ENCODE data around the gene TEDC1.

TEDC1 gene

GRCh38 chr14:105495101-105495989, 4.3 kb downstream of the TEDC1 start:
- DNase-seq (ENCODE audit: low read depth in 4 of 4, low spot score in 1 of 4), result no peak

DNA sequence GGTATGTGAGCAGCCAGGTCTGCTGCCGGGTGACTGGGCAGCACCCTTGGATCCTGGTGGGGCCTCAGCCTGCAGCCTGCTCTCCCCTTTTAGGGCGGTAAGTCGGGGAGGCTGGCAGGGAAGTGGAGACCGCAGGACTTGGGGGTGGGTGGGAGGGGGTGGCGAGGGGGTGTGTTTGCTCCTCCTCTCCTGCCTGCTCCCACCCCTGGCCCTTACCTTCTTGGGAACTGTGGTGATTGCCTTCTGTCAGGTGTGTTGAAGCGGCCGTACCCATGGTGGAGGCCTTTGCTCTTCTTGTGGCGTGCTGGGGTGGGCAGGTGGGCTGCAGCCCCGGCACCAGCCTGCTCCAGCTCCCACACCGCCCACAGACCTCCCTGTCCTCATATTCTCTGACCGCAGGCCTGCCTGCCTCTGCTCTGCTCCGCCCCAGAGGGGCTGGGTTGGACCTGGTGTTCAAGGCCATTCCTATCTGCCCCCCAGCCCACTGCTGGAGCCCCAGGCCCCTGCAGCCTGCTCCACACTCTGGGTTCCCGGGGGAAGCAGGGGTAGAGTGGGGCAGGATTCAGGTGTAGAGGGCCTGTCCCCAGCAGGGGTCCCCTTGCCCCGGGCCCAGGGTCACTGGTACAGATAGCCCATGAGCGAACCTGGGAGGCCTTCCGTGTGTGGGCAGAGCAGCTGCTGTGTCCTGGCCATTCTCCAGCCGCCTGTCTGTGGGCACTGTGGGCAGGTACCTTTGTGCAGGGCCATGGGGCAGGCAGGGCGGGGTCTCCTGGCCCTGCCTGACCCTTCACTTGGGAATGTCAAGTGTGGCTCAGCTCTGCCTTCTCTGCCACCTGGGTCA, 5.2 kb downstream of the TEDC1 start:
- DNase-seq (ENCODE audit: low read depth in 4 of 4, low spot score in 1 of 4), result no peak

GRCh38 chr14:105496831-105497591, 6.0 kb downstream of the TEDC1 start:
- no peak for DNase-seq (ENCODE audit: low read depth in 4 of 4, low spot score in 1 of 4)

DNA sequence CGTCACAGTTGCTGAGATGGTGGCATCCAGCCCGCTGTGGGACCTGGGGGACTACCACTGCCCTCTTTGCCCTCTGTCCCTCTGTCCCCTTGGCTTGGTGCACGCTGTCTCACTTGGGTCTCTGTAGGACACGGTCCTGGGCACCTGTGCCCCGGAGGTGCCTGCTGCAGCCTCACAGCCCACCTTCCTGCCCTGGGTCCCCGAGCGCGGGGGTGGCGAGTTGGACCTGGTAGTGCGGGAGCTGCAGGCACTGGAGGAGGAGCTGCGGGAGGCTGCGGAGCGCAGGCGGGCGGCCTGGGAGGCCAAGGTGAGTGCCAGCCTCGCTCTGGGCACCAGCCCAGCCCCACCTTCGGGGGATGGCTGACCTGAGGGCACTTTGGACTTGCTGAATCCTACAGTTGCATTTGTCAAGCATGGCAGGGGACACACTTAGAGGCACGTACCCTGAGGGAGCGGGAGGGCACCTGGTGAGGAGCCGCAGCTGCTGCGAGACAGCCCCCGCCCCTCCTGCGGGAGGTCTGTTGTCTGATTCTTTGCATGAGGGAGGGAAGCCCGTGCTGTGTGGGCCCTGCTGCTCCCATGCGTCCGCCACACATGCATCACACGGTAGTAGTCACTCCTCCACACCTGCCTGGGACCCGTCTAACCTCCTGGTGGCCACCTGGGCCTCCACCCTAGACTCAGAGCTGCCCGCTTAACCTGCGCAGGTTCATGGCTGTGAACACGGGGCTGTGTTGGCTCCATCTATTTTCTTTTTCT, 6.8 kb downstream of the TEDC1 start:
- no peak for DNase-seq (ENCODE audit: low read depth in 4 of 4, low spot score in 1 of 4)

DNA sequence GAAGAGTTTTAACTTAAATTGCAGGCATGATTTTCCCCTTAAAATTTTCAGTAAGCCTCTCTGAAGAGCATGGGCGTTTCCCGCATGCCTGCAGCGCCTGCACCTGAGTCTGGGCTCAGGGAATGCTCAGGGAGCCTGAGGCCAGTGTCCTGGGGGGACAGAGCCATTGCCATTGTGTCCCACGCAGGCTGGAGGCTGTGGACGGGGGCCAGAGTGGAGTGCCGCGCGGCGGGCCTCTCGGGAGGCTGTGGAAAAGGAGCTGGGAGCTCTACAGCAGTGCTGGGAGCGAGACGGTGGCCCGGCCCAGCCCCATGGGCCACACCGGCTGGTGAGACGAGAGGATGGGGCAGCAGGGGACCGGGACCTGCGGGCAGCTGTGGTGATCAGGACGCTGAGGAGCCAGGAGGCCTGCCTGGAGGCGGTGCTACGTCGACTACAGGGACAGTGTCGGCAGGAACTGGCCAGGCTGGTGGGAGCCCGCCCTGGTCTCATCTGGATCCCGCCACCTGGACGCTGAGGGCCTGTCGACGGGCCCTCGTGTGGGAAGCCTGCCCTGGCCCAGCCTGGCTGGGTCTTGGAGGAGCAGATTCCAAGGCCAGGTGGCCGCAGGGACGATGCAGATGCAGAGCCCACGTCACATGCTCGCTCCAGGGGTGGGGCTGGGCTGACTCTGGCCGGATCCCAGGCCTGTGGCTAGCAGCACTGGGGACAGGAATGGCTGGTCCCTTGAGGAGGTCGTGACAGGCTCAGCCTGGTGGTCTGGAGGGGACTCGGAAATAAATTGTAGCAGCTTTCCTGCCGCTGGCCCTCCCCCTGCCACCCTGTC, 7.6 kb downstream of the TEDC1 start:
- DNase-seq (ENCODE audit: low read depth in 4 of 4, low spot score in 1 of 4), result no peak

DNA sequence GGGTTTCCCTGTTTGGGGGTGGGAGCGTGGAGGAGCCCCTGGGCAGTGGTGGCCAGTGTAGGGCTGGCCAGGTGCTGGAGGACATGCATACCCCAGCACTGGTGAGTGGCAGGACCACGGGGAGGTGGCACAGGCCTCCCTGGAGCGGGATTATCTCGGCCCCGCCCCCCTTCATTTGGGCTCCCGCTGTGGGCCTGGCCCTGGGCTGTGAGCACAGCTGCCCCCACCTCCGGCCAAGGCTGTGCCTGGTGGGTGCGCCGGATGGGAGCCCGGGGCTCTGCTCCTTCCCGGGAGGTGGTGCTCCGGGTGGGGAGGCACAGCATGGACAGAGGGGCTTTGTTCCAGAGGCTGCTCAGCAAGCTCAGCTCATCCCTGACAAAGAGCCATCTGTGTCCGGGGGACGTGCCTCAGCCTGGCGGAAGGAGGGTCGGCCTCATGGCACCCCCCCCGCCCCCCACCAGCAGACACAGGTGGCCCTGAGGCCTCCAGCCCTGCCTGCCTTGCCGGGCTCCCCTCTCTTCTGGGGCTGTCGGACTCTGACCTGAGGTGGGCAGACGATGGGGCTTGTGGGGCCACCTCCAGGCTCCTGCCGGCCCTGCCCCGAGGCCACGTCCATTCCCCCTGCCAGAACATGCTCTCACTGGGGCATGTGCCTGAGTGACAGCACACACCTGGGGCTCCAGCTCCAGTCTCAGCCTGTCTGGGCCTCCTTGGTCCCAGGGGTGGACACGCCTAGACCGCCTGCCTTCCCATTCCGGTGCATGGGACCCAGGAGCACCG, 8.4 kb downstream of the TEDC1 start:
- DNase-seq (ENCODE audit: low read depth in 4 of 4, low spot score in 1 of 4), result no peak

- DNase-seq (ENCODE audit: low read depth in 4 of 4, low spot score in 1 of 4), result no peak
These were observed 9.1 kb downstream of the TEDC1 start for GRCh38 chr14:105500036-105500725.

DNA sequence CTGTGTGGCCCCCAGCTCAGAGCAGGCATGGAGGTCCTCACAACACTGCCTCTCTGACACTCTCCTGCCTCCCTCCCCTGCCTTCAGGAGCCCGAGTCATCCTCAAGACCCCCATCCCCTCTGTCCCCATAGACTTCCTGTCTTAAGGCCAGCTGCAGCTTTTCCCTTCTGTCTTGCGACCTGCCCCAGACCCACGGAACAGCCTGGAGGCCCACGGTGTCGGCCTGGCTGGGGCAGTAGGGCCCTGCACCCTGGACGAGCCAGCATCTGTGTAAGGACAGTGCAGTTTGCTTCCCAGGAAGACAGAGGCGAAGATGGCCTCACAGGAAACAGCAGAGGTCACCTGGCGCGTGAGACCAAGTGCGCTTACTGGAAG, 9.7 kb downstream of the TEDC1 start:
- no peak for DNase-seq (ENCODE audit: low read depth in 4 of 4, low spot score in 1 of 4)

DNA sequence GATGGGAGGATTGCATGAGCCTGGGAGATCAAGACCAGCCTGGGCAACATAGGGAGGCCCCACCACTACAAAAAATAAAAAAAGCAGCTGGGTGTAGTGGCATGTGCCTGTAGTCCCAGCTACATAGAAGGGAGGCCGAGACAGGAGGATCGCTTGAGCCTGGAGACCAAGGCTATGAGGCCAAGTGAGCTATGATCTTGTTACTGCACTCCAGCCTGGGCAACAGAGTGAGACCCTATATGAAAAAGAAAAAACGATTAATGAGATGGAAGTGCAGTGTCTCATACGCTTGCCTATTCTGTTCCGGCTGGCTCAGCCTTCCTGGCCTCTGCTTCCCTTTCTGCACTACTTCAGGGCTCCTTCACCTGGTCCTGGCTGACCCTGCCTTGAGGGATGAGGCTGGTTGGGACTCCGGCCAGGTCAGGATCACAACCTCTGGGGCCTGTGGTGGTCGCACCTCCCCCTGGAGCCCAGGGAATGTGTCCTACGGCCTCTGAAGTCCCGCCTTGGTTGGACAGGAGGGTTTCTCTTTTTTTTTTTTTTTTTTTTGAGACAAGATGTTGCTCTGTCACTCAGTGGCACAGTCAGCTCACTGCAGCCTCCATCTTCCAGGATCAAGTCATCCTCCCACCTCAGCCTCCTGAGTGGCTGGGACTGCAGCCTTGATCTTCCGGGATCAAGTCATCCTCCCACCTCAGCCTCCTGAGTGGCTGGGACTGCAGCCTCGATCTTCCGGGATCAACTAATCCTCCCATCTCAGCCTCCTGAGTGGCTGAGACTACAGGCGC, 10.7 kb downstream of the TEDC1 start:
- no peak for DNase-seq (ENCODE audit: low read depth in 4 of 4, low spot score in 1 of 4)

DNA sequence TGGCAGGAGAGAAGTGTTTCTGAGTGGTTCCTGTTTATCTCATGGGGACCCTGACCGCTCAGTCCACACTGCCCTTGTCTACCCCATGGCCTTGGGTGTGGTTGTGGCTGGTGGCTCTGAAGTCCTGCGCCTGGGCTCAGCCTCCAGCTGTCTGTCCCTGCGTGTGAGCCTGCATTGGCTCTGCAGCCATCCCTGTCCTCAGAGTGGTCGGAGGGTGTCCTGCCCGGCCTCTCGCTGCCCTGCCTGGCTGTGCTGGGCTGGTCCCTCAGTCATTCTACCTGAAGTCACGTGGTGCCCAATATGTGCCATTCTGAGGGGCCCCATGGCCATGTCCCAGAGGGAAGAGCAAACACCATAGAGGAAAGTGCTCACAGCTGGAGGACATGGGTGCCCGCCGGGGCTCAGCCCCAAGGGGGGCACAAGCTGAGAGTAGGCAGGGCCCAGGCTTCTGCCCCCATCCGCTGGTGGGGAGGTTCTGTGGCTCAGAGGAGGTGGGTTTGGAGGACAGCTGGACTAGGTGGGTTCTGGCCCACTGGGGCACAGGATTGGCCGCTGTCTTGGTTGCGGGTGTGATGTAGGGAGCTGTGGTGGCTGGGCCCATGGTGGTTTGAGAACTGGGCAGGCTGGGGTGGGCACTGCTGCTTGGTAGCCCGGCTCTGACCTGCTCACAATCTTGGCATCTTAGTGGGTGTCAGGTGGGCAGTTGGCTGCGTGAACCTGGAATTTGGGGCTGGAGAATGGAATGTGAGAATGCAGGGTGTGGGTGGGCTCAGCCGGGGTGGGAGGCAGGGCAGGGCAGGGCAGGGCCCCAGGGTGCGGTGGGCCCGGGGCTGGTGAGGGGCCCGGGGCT, 11.6 kb downstream of the TEDC1 start:
- DNase-seq (ENCODE audit: low read depth in 4 of 4, low spot score in 1 of 4), result no peak

- no peak for DNase-seq (ENCODE audit: low read depth in 4 of 4, low spot score in 1 of 4)
These were observed 12.2 kb downstream of the TEDC1 start for GRCh38 chr14:105503296-105503640.

- no peak for DNase-seq (ENCODE audit: low read depth in 4 of 4, low spot score in 1 of 4)
These were observed 13.1 kb downstream of the TEDC1 start for GRCh38 chr14:105503935-105504692.

DNA sequence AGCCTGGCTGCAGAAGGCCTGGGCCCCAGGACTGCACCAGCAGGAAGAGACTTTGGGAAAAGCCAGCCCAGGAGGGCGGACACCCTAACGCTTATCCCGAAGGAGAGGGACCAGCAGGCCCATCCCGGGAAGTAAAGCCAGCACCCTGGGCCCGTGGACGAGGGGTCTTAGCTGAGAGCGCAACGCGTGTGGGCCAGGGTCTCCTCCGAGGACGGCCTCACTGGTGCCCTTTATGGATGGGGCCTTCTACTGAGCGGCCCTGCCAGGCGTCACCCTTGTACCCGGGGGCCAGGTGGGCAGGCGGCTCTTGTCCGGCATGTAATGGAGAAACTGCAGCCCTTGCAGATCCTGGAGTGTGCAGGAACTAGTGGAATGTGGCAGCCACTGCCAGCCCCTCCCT, 14.1 kb downstream of the TEDC1 start:
- DNase-seq (ENCODE audit: low read depth in 4 of 4, low spot score in 1 of 4), result no peak

GRCh38 chr14:105507247-105507646, 16.2 kb downstream of the TEDC1 start:
- no peak for DNase-seq (ENCODE audit: low read depth in 4 of 4, low spot score in 1 of 4)

- no peak for DNase-seq (ENCODE audit: low read depth in 4 of 4, low spot score in 1 of 4)
These were observed 17.0 kb downstream of the TEDC1 start for GRCh38 chr14:105508069-105508468.

DNA sequence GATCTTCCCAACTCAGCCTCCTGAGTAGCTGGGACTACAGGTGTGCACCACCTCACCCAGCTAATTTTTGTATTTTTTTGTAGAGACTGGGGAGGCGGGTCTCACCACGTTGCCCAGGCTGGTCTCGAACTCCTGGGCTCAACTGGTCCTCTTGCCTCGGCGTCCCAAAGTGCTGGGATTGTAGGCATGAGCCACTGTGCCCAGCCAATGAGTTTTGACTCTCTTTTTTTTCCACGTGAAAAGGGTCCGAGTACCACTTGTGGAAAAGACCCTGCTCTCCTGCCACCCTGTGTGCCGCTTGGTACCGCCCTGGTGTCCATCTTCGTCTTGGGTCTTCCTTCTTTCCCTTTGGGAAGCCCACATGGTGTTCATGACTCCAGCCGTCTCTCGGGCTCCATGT, 17.6 kb downstream of the TEDC1 start:
- no peak for DNase-seq (ENCODE audit: low read depth in 4 of 4, low spot score in 1 of 4)

Data from stimulated activated CD4-positive, alpha-beta T cell treated with anti-CD3 and anti-CD28 coated beads, Interleukin-1b, Interleukin-23, amount 100 ng/mL, for 24 hours (primary cell).